Activated T-helper 1 cell treated with Interleukin-2 at 50 U/mL for 16 hours (primary cell): ENCODE results near the gene DDX31.

Experiments
- DNase-seq: peaks from one replicate; pipeline ENCODE4 v3.0.0-alpha.2; 2020; ENCODE audit warnings: low read depth

Gene DDX31

GRCh38 chr9:132634327-132634726 is 35.5 kb downstream of the DDX31 start:
- DNase-seq: no peak

- no peak for DNase-seq
These were observed 37.2 kb downstream of the DDX31 start for GRCh38 chr9:132632413-132633129.

- no peak for DNase-seq
These were observed 38.1 kb downstream of the DDX31 start for GRCh38 chr9:132631685-132632084.

GRCh38 chr9:132631280-132631679 is 38.5 kb downstream of the DDX31 start:
- no peak for DNase-seq

- no peak for DNase-seq
These were observed 39.0 kb downstream of the DDX31 start for GRCh38 chr9:132630811-132631210.

GRCh38 chr9:132630116-132630515 is 39.7 kb downstream of the DDX31 start:
- no peak for DNase-seq

DNA sequence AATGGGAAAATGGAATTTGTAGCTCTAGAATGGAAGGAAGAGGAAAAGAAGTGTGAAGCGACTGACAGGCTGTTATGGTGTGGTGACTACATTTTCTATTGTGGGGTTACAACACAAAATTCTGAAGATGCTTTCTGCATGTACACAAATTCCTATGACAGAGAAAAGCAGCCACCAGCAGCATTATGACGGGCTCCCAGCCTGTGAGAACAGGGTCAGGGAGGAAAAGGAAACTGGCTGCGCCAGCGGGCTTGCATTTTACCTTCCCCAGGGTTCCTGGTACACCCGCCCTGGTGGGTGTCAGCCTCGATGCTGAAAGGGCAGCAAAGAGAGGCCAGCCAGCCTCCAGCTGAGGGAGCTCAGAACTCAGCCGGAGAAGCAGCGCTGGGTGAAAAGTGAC is 41.0 kb downstream of the DDX31 start:
- no peak for DNase-seq

DNA sequence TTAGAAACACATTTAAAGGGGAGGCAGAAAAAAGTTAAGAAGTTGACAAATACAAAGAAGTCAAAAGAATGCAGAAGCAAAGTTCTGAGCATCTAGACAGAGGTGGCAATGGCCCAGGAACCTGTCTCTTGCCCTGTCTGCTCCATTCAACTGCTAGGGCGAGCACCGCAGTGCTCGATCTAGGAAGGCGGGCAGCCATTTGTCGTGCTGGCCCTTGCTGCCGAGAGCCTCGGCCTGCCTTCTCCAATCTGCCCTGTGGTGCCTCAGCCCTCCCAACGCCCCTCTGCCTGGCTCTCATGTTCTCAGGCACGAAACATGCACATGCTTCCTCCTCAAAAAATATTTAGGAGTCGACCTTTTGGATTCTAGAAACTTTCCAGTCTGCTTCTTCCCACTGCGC is 42.2 kb downstream of the DDX31 start:
- no peak for DNase-seq

GRCh38 chr9:132627106-132627505 is 42.7 kb downstream of the DDX31 start:
- DNase-seq: no peak

DNA sequence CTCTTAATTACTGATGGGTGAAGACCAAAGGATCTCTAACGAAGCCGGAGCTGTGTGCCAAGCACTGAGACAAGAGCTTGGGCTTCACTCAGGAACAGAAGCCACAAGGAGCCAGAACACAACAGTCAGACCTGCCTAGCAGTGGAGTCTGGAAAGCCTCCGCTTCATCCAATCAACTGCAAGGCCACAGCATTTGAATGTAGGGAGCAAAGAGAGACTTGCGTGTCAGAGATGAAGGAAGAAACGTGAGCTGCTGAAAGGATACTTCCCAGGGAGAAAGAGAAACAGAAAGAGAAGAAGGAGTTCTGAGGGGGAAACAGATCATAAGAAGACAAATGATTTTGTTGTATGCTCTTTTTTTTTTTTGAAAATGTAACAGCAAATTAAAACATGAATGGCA is 43.5 kb downstream of the DDX31 start:
- DNase-seq: no peak

- no peak for DNase-seq
These were observed 47.6 kb downstream of the DDX31 start for GRCh38 chr9:132622159-132622558.

- no peak for DNase-seq
These were observed 53.1 kb downstream of the DDX31 start for GRCh38 chr9:132616725-132617124.

- DNase-seq: no peak
These were observed 54.0 kb downstream of the DDX31 start for GRCh38 chr9:132615774-132616173.

GRCh38 chr9:132614324-132614723 is 55.5 kb downstream of the DDX31 start:
- no peak for DNase-seq

DNA sequence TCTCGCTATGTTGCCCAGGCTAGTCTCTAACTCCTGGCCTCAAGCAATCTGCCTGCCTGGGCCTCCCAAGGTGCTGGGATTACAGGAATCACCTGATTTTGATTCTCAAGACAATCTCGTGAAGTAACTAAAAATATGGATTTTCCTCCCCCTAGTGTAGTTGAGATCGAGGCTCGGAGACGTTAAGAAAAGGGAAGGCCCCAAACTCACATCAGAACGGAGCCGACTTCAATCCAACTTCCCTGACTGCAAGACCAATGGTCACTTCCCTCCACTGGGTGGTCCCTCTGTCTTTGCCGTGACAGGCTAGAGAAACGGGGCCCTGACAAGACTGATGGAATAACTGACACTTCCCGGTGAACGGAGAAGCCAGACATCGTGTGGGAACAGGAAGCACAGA is 59.1 kb downstream of the DDX31 start:
- no peak for DNase-seq

DNA sequence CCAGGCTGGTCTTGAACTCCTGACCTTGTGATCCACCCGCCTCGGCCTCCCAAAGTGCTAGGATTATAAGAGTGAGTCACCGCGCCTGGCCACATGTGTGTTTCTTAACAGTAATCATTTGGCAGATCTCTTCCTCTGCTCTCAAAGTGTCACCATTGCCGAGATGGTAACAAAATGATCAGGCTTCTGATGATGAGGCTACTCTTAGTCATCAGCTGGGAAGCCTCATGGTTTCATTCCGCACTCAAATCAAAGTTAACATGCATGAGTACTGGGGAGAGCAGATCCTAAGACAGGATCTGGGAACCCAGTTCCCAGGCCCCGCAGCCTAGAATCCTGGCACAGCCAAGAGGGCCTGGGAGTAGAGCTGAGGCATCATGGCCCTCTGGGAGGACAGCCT is 60.0 kb downstream of the DDX31 start:
- DNase-seq: no peak

GRCh38 chr9:132609184-132609583 is 60.6 kb downstream of the DDX31 start:
- no peak for DNase-seq

GRCh38 chr9:132606066-132606465 is 63.7 kb downstream of the DDX31 start:
- no peak for DNase-seq

DNA sequence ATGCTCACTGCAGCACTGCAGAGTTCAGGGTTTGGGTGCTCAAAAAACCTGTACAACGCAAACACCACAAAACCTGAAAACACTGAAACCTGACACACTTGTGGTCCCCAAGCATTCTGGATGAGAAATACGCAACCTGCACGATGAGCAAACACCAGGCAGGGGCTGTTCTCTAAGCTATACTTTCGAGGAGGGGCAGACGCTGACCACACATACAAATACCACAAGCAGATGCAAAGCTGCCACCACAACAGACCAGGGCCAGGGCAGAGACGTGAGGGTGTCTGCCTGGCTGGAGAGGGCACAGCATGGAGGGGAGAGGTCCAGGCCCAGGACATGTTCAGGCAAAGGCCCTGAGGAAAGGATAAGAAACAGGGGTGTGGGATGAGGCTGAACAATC is 64.4 kb downstream of the DDX31 start:
- no peak for DNase-seq

DNA sequence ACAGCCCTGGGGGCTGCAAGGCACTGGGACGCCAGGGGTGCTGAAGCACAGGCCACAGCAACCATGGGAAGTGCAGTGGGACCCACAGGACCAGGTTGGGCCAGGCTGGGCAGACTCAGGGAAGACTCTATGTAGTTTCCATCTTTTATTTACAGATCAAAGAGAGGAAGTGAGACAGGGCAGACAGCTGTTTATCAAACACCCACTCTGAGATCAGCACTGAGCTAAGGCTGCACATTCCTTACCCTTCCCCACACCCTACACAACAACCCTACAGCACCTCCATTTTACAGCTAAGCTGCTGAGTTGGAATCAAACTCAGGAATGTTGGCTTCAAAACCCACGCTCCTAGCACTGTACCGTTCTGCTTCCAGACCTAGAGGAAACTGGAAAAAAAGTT is 67.6 kb downstream of the DDX31 start:
- DNase-seq: no peak

GRCh38 chr9:132600326-132600984 is 69.3 kb downstream of the DDX31 start:
- no peak for DNase-seq

- no peak for DNase-seq
These were observed 72.6 kb downstream of the DDX31 start for GRCh38 chr9:132597073-132597775.

GRCh38 chr9:132596200-132596599 is 73.6 kb downstream of the DDX31 start:
- no peak for DNase-seq
